Left hindlimb (tissue), 1 donor: Measurements from ENCODE around the gene UCN.
"Not testable (repeated sequence)": the region's sequence is repeated elsewhere in the genome, so short reads cannot be mapped to it uniquely, and the experiment has no call there.

ENCODE experiments used
- DNase-seq: peaks from one replicate; pipeline ENCODE4 v3.0.0-alpha.2; 2018

The UCN gene

GRCh38 chr2:27313882-27314645, 5.8 kb upstream of the UCN start:
- no peak for DNase-seq

- no peak for DNase-seq
These were observed 3.9 kb upstream of the UCN start for GRCh38 chr2:27312152-27312551.

- DNase-seq: no peak
These were observed 1.4 kb upstream of the UCN start for GRCh38 chr2:27309651-27310050.

- no peak for DNase-seq
These were observed 493 bp downstream of the UCN start for GRCh38 chr2:27307545-27308358.

- no peak for DNase-seq
These were observed 1.0 kb downstream of the UCN start for GRCh38 chr2:27307287-27307544.

GRCh38 chr2:27306573-27307286, 1.5 kb downstream of the UCN start:
- DNase-seq: no peak

- DNase-seq: no peak
These were observed 2.1 kb downstream of the UCN start for GRCh38 chr2:27306136-27306535.

- no peak for DNase-seq
These were observed 2.7 kb downstream of the UCN start for GRCh38 chr2:27305516-27305915.

- no peak for DNase-seq
These were observed 3.6 kb downstream of the UCN start for GRCh38 chr2:27304488-27305240.

GRCh38 chr2:27303093-27304025, 4.9 kb downstream of the UCN start:
- no peak for DNase-seq

- DNase-seq: not testable (repeated sequence)
These were observed 7.6 kb downstream of the UCN start for GRCh38 chr2:27300606-27301005.

- no peak for DNase-seq
These were observed 9.7 kb downstream of the UCN start for GRCh38 chr2:27298391-27299080.

- DNase-seq: no peak
These were observed 11.1 kb downstream of the UCN start for GRCh38 chr2:27297195-27297594.

GRCh38 chr2:27296481-27296880, 11.8 kb downstream of the UCN start:
- DNase-seq: no peak

GRCh38 chr2:27294928-27295327, 13.3 kb downstream of the UCN start:
- no peak for DNase-seq

- DNase-seq: no peak
These were observed 16.4 kb downstream of the UCN start for GRCh38 chr2:27291865-27292264.

- no peak for DNase-seq
These were observed 17.7 kb downstream of the UCN start for GRCh38 chr2:27290549-27290948.

- DNase-seq: no peak
These were observed 19.6 kb downstream of the UCN start for GRCh38 chr2:27288610-27289009.

GRCh38 chr2:27285481-27285880, 22.8 kb downstream of the UCN start:
- no peak for DNase-seq

GRCh38 chr2:27284996-27285395, 23.2 kb downstream of the UCN start:
- DNase-seq: no peak

- no peak for DNase-seq
These were observed 25.4 kb downstream of the UCN start for GRCh38 chr2:27282892-27283291.
